Neural crest cell (in vitro differentiated cells): ENCODE results near the gene DNAJB1. TPM values are rescaled to one million over a fixed set of nuclear protein-coding genes. Genes with fewer than 3 reads are reported as not detected.

Experiments used
- DNase-seq: peaks from one replicate; pipeline ENCODE4 v3.0.0; 2021; ENCODE audit warnings: low read depth, mixed read lengths, low spot score
- H3K27ac Mint-ChIP-seq: one replicate; pipeline ENCODE4 v1.8.0; 2021; ENCODE audit warnings: mild to moderate bottlenecking, mixed read lengths; ENCODE audit not compliant: unreplicated experiment
- H3K27me3 Mint-ChIP-seq: 2 replicates; pipeline ENCODE4 v1.8.0; 2021; ENCODE audit warnings: low read depth, mild to moderate bottlenecking, mixed read lengths
- H3K36me3 Mint-ChIP-seq: 2 replicates; pipeline ENCODE4 v1.8.0; 2021; ENCODE audit warnings: low read depth, mild to moderate bottlenecking, mixed read lengths
- H3K4me1 Mint-ChIP-seq: 2 replicates; pipeline ENCODE4 v1.8.0; 2021; ENCODE audit warnings: mixed read lengths
- H3K4me3 Mint-ChIP-seq: one replicate; pipeline ENCODE4 v1.8.0; 2021; ENCODE audit warnings: mild to moderate bottlenecking, mixed read lengths
- H3K9me3 Mint-ChIP-seq: 2 replicates; pipeline ENCODE4 v1.8.0; 2021; ENCODE audit warnings: mixed read lengths
- total RNA-seq: library from RNA; stranded (reverse); gene quantifications from 2 replicates; pipeline ENCODE4 v1.2.1, GENCODE V29; 2021
- TF ChIP-seq, protein P1 (sequence below): fragments of 200-600 bp; sonication (generic); conservative IDR thresholded peaks from 2 replicates; pipeline ENCODE4 v1.5.0; 2021; ENCODE audit warnings: antibody characterized with exemption, mild to moderate bottlenecking

DNAJB1 gene
- total RNA-seq, 1 donor from 2014 or later, result 89.4 TPM

DNA sequence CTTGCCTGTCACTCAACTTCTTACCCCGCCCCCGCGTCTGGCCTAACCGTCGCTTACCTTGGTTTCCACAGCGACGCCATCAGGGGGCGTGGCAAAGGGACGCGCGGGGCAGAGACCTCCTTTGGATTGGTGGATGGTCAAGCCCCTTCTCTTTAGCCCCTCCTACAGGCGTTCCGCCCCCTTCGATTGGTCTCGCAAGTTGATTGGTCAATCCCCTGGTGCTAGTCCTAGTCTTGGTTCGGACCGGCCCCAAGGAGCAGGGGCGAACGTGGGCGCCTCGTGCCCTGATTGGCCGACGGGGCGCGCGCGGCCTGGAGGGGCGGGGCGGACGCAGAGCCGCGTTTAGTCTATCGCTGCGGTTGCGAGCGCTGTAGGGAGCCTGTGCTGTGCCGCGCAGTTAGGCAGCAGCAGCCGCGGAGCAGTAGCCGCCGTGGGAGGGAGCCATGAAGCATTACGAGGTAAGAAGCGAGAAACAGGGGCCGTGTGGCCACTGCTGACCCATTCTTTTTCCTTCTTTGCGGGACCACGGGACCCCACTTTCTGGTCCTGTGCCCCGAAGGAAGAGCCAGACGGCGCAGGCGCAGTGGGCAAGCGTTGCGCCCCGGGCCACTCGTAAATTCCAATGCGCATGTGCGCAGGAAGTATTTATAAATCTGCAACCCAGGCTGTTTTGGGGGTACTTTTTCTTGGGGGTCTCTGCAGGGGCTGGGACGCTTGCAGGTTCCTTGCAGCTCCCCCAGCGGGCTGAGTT, 11.2 kb upstream of the DNAJB1 start, which contains the start of gene TECR:
TSS of gene TECR (plus strand) at position 341 of the 751 bp plus-strand sequence. CDS start at position 444, 103 bp downstream.
- Mint-ChIP-seq H3K36me3 (no peaks in the 10 kb centered on the region), H3K4me3 (peak within 1 kb of the TSS; percentile 98), H3K4me1 (peaks cover 23% of the 10 kb centered on the region), H3K27ac (peak within 1 kb of the TSS; percentile 94), H3K9me3 (no peaks in the 10 kb centered on the region), H3K27me3 (no peaks in the 10 kb centered on the region)
- TF ChIP-seq, protein P1, sequence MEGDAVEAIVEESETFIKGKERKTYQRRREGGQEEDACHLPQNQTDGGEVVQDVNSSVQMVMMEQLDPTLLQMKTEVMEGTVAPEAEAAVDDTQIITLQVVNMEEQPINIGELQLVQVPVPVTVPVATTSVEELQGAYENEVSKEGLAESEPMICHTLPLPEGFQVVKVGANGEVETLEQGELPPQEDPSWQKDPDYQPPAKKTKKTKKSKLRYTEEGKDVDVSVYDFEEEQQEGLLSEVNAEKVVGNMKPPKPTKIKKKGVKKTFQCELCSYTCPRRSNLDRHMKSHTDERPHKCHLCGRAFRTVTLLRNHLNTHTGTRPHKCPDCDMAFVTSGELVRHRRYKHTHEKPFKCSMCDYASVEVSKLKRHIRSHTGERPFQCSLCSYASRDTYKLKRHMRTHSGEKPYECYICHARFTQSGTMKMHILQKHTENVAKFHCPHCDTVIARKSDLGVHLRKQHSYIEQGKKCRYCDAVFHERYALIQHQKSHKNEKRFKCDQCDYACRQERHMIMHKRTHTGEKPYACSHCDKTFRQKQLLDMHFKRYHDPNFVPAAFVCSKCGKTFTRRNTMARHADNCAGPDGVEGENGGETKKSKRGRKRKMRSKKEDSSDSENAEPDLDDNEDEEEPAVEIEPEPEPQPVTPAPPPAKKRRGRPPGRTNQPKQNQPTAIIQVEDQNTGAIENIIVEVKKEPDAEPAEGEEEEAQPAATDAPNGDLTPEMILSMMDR, result no peak
- peak; percentile 100 for DNase-seq

DNA sequence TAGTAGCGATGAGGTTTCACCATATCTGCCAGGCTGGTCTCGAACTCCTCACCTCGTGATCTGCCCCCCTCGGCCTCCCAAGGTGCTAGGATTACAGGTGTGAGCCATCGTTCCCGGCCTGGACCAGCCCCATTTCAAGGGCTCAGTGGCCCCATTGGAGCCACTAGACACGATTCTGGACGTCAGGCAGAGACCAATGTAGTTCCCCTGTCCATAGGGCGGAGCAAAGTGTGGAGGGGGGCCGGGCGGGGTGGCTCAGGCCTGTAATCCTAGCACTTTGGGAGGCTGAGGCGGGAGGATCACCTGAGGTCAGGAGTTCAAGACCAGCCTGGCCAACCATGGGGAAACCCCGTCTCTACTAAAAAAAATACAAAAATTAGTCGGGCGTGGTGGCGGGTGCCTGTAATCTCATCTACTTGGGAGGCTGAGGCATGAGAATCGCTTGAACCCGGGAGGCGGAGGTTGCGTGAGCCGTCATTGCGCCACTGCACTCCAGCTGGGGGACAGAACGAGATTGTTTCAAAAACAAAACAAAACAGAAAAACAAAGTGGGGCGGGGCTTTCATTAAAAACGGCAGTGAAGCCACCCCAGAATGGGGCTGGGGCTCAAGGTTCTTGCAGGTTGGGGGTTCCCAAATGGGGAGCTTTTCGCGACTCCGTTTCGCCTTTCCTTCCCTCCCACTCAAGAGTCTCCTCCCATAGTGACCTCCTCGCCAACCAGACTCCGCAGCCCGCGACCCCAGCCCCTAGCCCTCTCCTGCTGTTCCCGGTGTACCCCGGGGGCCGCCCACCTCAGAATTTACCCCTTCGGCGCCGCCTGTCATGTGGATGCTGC, 10.4 kb upstream of the DNAJB1 start:
- Mint-ChIP-seq H3K36me3 (no peaks in the 10 kb centered on the region), H3K4me1 (peaks cover 23% of the 10 kb centered on the region), H3K27me3 (no peaks in the 10 kb centered on the region), H3K27ac (peak overlapping the region; percentile 94), H3K9me3 (no peaks in the 10 kb centered on the region), H3K4me3 (peak overlapping the region; percentile 98)
- TF ChIP-seq, protein P1, result no peak
- DNase-seq, result no peak

DNA sequence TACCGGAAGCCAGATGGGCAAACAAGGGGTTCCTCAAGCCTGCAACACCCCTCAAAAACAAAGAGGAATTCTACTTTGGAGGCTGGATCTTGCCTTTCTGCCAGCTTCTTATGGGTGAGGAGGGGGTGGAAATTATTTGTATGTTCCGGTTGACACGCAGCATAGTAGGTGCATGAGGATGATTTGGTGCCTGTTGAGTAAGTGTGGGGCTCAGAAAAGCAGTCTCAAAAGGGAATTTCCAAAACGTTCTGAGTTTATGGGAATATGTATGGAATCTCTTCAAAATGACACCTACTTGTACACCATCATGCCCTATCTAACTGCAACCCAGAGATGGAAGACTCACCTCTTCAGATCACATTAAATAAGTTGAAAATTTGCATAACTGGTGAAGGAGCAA, 8.2 kb upstream of the DNAJB1 start:
- Mint-ChIP-seq H3K27ac (no peak overlapping the region), H3K4me3 (peak overlapping the region; percentile 1)

DNA sequence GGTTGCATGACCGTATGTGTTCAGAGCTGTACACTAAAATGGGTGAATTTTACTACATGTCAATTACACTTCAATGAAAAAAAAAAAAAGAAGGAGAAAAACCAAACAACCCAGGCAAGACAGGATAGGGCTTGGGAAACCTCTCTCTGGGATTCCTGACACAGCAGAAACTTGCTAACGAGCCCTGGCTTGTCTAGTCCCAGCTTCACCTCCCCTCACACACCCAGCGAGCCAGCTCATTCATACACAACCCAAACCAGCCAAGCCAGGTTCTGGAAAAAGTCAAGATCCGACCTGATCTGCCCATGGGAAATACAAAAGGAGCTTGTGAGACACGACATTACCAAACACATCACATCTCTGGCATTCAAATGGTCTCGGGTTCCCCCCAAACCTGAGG, 7.5 kb upstream of the DNAJB1 start:
- H3K4me3 Mint-ChIP-seq, result peak overlapping the region; percentile 27
- DNase-seq, result no peak
- H3K36me3 Mint-ChIP-seq, result no peaks in the 10 kb centered on the region
- no peak overlapping the region for H3K27ac Mint-ChIP-seq
- no peaks in the 10 kb centered on the region for H3K9me3 Mint-ChIP-seq
- TF ChIP-seq, protein P1, result no peak
- H3K4me1 Mint-ChIP-seq, result peaks cover 26% of the 10 kb centered on the region
- H3K27me3 Mint-ChIP-seq, result no peaks in the 10 kb centered on the region

More for the DNA sequence above, 8.2 kb upstream of the DNAJB1 start:
- H3K36me3 Mint-ChIP-seq, result no peaks in the 10 kb centered on the region
- DNase-seq, result no peak
- peaks cover 28% of the 10 kb centered on the region for H3K4me1 Mint-ChIP-seq
- no peaks in the 10 kb centered on the region for H3K27me3 Mint-ChIP-seq
- H3K9me3 Mint-ChIP-seq, result no peaks in the 10 kb centered on the region
- TF ChIP-seq, protein P1, result no peak

DNA sequence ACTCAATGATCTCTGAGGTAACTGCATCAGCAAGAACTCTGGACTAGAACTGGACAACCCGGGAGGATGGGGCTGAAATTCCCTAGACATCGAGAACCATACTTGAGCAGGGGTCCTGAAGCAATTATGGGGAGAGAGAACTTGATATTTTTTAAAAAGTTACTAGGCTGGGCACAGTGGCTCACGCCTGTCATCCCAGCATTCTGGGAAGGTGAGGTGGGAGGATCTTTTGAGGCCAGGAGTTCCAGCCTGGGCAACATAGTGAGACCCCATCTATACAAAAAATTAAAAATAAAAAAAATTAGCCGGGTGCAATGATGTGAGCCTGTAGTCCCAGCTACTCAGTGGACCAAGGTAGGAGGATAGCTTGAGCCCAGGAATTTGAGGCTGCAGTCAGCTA, 2.3 kb upstream of the DNAJB1 start:
- TF ChIP-seq, protein P1, result no peak
- peak overlapping the region; percentile 97 for H3K4me3 Mint-ChIP-seq
- peaks cover 2% of the 10 kb centered on the region for H3K27me3 Mint-ChIP-seq
- peak overlapping the region; percentile 96 for H3K27ac Mint-ChIP-seq
- peaks cover 44% of the 10 kb centered on the region for H3K4me1 Mint-ChIP-seq
- H3K9me3 Mint-ChIP-seq, result no peaks in the 10 kb centered on the region
- H3K36me3 Mint-ChIP-seq, result peaks cover 12% of the 10 kb centered on the region
- DNase-seq, result no peak
